Measurements from ENCODE around the gene LMO7.
"Not testable (repeated sequence)": the region's sequence is repeated elsewhere in the genome, so short reads cannot be mapped to it uniquely, and the experiment has no call there.

LMO7 gene

GRCh38 chr13:75738841-75739240, 102.7 kb downstream of the LMO7 start:
- H3K79me2 ChIP-seq = no peaks in the 10 kb centered on the region
- no peak for TF ChIP-seq CTCF (IDR thresholded peaks at IDR 0.05)
- H3K27ac ChIP-seq = no peak overlapping the region
- no peaks in the 10 kb centered on the region for H3K9me3 ChIP-seq (ENCODE audit: control insufficient read depth, low read length)
- H3K27me3 ChIP-seq (ENCODE audit: control insufficient read depth, insufficient read depth, low read length) = no peaks in the 10 kb centered on the region
- H3K4me1 ChIP-seq = no peaks in the 10 kb centered on the region
- no peak overlapping the region for H3K4me3 ChIP-seq (ENCODE audit: low read depth, low read length)
- H3K36me3 ChIP-seq (ENCODE audit: control insufficient read depth, insufficient read depth, low read length) = no peaks in the 10 kb centered on the region
- H2AFZ ChIP-seq = no peak overlapping the region
- H3K9ac ChIP-seq = no peak overlapping the region
- H3K4me2 ChIP-seq (ENCODE audit: low read length) = no peak overlapping the region

GRCh38 chr13:75739244-75739868, 103.2 kb downstream of the LMO7 start:
- no peak for TF ChIP-seq CTCF (IDR thresholded peaks at IDR 0.05)
- no peak overlapping the region for H3K9ac ChIP-seq
- H3K27ac ChIP-seq = no peak overlapping the region
- no peak overlapping the region for H3K4me3 ChIP-seq (ENCODE audit: low read depth, low read length)
- H3K79me2 ChIP-seq = no peaks in the 10 kb centered on the region
- H3K9me3 ChIP-seq (ENCODE audit: control insufficient read depth, low read length) = no peaks in the 10 kb centered on the region
- no peaks in the 10 kb centered on the region for H3K4me1 ChIP-seq
- no peak overlapping the region for H2AFZ ChIP-seq
- no peaks in the 10 kb centered on the region for H3K36me3 ChIP-seq (ENCODE audit: control insufficient read depth, insufficient read depth, low read length)
- no peak overlapping the region for H3K4me2 ChIP-seq (ENCODE audit: low read length)
- H3K27me3 ChIP-seq (ENCODE audit: control insufficient read depth, insufficient read depth, low read length) = no peaks in the 10 kb centered on the region

GRCh38 chr13:75740031-75740430, 103.9 kb downstream of the LMO7 start:
- no peak overlapping the region for H2AFZ ChIP-seq
- no peak overlapping the region for H3K27ac ChIP-seq
- H3K27me3 ChIP-seq (ENCODE audit: control insufficient read depth, insufficient read depth, low read length) = no peaks in the 10 kb centered on the region
- no peak for TF ChIP-seq CTCF (IDR thresholded peaks at IDR 0.05)
- H3K4me3 ChIP-seq (ENCODE audit: low read depth, low read length) = no peak overlapping the region
- H3K9me3 ChIP-seq (ENCODE audit: control insufficient read depth, low read length) = no peaks in the 10 kb centered on the region
- H3K4me2 ChIP-seq (ENCODE audit: low read length) = no peak overlapping the region
- no peaks in the 10 kb centered on the region for H3K79me2 ChIP-seq
- no peak overlapping the region for H3K9ac ChIP-seq
- H3K4me1 ChIP-seq = no peaks in the 10 kb centered on the region
- H3K36me3 ChIP-seq (ENCODE audit: control insufficient read depth, insufficient read depth, low read length) = no peaks in the 10 kb centered on the region

- H3K4me3 ChIP-seq (ENCODE audit: low read depth, low read length); H3K27me3 ChIP-seq (ENCODE audit: control insufficient read depth, insufficient read depth, low read length); H3K9ac ChIP-seq; H2AFZ ChIP-seq; H3K27ac ChIP-seq; H3K4me2 ChIP-seq (ENCODE audit: low read length); H3K9me3 ChIP-seq (ENCODE audit: control insufficient read depth, low read length); H3K36me3 ChIP-seq (ENCODE audit: control insufficient read depth, insufficient read depth, low read length); H3K4me1 ChIP-seq; H3K79me2 ChIP-seq: not testable (repeated sequence)
Measured at GRCh38 chr13:75743072-75743471, 106.9 kb downstream of the LMO7 start.

- no peak overlapping the region for H3K4me3 ChIP-seq (ENCODE audit: low read depth, low read length)
- H2AFZ ChIP-seq = no peak overlapping the region
- H3K27me3 ChIP-seq (ENCODE audit: control insufficient read depth, insufficient read depth, low read length) = no peaks in the 10 kb centered on the region
- H3K79me2 ChIP-seq = no peaks in the 10 kb centered on the region
- no peak overlapping the region for H3K4me2 ChIP-seq (ENCODE audit: low read length)
- no peak overlapping the region for H3K9ac ChIP-seq
- H3K4me1 ChIP-seq = no peaks in the 10 kb centered on the region
- TF ChIP-seq CTCF (IDR thresholded peaks at IDR 0.05) = no peak
- H3K27ac ChIP-seq = no peak overlapping the region
- H3K36me3 ChIP-seq (ENCODE audit: control insufficient read depth, insufficient read depth, low read length) = no peaks in the 10 kb centered on the region
- H3K9me3 ChIP-seq (ENCODE audit: control insufficient read depth, low read length) = no peaks in the 10 kb centered on the region
Measured at GRCh38 chr13:75744127-75744526, 108.0 kb downstream of the LMO7 start.

Measured in parathyroid adenoma (tissue), 2 donors.